ENCODE data around the gene SMTN. TPM values are rescaled to one million over a fixed set of nuclear protein-coding genes. Genes with fewer than 3 reads are reported as not detected.
"Not testable (repeated sequence)": the region's sequence is repeated elsewhere in the genome, so short reads cannot be mapped to it uniquely, and the experiment has no call there.

The SMTN gene
- total and polyA plus RNA-seq, 8 donors: 51.5 to 607 (median 275) TPM

DNA sequence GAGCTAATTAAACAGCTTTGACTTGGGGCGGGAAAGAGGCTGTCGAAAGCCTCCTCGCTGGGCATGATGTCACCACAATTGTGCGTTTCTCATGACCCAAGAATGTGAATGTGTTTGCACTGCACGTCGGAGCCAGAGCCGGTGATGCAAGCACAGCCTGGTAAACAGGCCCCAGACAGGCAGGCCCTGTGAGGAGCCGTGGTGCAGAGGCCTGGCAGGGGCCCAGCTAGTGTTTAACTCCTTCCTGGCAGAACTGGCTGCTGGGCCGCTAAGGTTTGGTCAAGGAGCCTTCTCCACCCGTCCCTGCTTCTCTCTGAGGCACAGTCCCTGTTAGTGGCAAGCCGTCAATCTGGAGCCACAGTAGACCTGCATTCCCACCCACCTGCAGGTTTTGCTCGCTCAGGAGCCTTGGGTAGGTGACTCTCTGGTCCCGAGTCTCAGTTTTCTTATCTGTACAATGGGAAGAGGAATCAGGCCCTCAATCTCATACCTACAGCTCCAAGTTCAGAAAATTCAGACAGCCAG, 25.4 kb upstream of the SMTN start:
- no peaks in the 10 kb centered on the region for H3K9me3 ChIP-seq

DNA sequence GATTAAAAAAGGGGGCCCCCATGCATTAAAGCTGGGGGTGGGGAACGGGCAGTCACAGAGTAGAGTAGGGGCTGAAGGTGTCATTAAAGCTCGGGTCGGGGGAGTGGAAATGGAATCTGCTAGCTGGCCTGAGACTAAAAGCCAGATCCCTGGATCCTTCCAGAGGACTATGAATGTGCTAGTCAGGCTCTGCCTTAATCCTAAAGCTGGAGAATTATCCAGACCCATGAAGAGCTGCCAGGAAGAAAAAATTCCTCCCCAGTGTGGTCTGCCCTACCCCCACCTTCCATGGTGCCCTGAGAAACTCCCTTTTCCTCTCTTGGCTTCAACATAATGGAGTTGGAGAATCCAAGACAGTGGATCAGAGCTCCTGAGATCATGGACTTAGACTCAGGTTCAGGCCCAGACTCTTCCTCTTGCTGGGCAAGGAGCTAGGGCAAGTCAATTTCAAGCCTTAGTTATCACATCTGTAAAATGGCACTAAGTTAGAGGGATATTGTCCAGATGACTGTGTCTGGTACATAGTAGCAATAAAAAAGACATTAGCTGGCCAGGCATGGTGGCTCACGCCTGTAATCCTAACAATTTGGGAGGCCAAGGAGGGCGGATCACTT, 24.0 kb upstream of the SMTN start:
- no peaks in the 10 kb centered on the region for H3K36me3 ChIP-seq
- intact Hi-C loops (cut with DNase I; ENCODE audit: low total_unique reads): no loop called here
- peak overlapping the region in 4 of 5 donors; percentile 83 to 90 (median 86) for H3K27ac ChIP-seq
- H3K9me3 ChIP-seq: no peaks in the 10 kb centered on the region
- no peaks in the 10 kb centered on the region for H3K27me3 ChIP-seq
- 69 to 86% (median 78%) methylated on average over 5 of the region's 5 CpGs for WGBS, 5 donors
- DNase-seq: no peak
- H3K4me1 ChIP-seq: peaks cover 14 to 33% (median 23%) of the 10 kb centered on the region in 4 donors
- no peak overlapping the region for H3K4me3 ChIP-seq
- TF ChIP-seq POLR2A (IDR thresholded peaks at IDR 0.05) (no peak), EP300 (IDR thresholded peaks at IDR 0.05) (no peak), POLR2AphosphoS5 (IDR thresholded peaks at IDR 0.05) (no peak)
- TF ChIP-seq, protein P1, sequence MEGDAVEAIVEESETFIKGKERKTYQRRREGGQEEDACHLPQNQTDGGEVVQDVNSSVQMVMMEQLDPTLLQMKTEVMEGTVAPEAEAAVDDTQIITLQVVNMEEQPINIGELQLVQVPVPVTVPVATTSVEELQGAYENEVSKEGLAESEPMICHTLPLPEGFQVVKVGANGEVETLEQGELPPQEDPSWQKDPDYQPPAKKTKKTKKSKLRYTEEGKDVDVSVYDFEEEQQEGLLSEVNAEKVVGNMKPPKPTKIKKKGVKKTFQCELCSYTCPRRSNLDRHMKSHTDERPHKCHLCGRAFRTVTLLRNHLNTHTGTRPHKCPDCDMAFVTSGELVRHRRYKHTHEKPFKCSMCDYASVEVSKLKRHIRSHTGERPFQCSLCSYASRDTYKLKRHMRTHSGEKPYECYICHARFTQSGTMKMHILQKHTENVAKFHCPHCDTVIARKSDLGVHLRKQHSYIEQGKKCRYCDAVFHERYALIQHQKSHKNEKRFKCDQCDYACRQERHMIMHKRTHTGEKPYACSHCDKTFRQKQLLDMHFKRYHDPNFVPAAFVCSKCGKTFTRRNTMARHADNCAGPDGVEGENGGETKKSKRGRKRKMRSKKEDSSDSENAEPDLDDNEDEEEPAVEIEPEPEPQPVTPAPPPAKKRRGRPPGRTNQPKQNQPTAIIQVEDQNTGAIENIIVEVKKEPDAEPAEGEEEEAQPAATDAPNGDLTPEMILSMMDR (IDR thresholded peaks at IDR 0.05): no peak

More for the DNA sequence above, 25.4 kb upstream of the SMTN start:
- Histone ChIP-seq H3K36me3 (no peaks in the 10 kb centered on the region), H3K27ac (peak overlapping the region; percentile 35 to 90 (median 83)), H3K4me3 (no peak overlapping the region), H3K4me1 (peaks cover 14 to 33% (median 23%) of the 10 kb centered on the region in 4 donors), H3K27me3 (no peaks in the 10 kb centered on the region)
- peak; percentile 94 to 98 for DNase-seq
- WGBS, 5 donors: 23 to 38% (median 34%) methylated on average over 11 to 13 of the region's 13 CpGs
- intact Hi-C loops (cut with DNase I; ENCODE audit: low total_unique reads): no loop called here
- TF ChIP-seq POLR2A (IDR thresholded peaks at IDR 0.05) (no peak), POLR2AphosphoS5 (IDR thresholded peaks at IDR 0.05) (peak; percentile 79 to 99 (median 96)), EP300 (IDR thresholded peaks at IDR 0.05) (peak; percentile 88)

DNA sequence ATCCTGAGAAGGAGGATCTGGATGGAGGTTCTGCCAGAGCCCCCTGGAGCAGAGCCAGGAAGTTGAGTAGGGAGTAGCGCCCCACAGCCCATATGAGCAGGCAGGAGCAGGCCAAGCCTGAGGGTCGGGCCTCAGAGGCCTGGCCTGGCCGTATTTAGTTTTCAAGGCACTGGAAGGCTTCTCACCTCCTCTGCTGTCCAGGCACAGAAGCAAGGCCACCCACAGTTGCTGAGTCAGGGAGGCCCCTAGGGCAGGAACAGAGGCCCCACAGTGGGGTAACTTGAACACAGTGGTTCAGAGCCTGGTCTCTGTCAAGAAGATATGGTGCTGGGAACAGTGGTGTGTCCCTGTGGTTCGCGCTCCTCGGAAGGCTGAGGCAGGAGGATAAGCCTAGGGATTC, 21.5 kb upstream of the SMTN start:
- Histone ChIP-seq H3K4me1 (peaks cover 14 to 27% (median 18%) of the 10 kb centered on the region in 4 donors), H3K27ac (peak overlapping the region in 2 of 5 donors; percentile 32 to 53)
- intact Hi-C loops (cut with DNase I; ENCODE audit: low total_unique reads); H3K4me3 ChIP-seq; H3K27me3 ChIP-seq; H3K9me3 ChIP-seq; H3K36me3 ChIP-seq: not testable (repeated sequence)
- 50 to 77% (median 67%) methylated on average over 6 of the region's 6 CpGs for WGBS, 5 donors
- DNase-seq: peak in 1 of 2 donors; percentile 56

DNA sequence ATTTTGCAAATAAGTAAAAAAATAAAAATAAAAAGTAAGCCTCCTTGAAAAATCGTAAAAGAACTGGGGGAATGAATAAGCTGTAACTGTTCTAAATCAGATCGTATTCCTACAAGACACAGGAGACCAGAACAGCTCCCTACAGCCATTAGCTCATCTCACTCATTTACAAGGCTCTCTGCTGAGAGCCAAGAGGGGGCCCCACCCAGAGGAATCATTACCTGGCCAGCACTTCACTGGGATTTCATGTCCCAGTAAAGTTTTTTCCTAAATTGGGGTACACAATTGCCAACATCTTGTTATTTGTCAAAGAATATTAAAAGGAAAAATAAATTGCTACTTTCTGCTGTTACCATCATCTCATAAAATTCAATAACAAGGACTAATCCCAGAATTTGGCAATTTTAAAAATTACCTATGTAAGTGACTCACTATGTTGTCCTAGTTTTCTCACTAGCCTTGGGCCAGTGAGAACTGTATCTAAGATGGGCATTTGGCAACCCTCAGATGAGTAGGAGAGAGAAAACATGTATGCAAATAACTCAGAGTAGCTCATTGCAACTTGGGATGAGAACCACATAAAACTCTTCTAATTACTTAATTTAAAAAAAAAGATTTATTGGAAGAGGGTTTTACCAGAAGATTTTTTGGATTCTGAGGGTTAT, 18.4 kb upstream of the SMTN start:
- no peak for DNase-seq
- Histone ChIP-seq H3K9me3 (no peaks in the 10 kb centered on the region), H3K27ac (no peak overlapping the region), H3K36me3 (no peaks in the 10 kb centered on the region), H3K4me3 (no peak overlapping the region), H3K4me1 (peaks cover 0 to 4% (median 0%) of the 10 kb centered on the region in 4 donors), H3K27me3 (no peaks in the 10 kb centered on the region)
- intact Hi-C loops (cut with DNase I; ENCODE audit: low total_unique reads): no loop called here
- WGBS, 5 donors: 70 to 90% (median 75%) methylated on average over 2 of the region's 2 CpGs
- TF ChIP-seq, protein P1 (IDR thresholded peaks at IDR 0.05): no peak
- TF ChIP-seq EP300 (IDR thresholded peaks at IDR 0.05): no peak
- TF ChIP-seq POLR2AphosphoS5 (IDR thresholded peaks at IDR 0.05): no peak
- TF ChIP-seq POLR2A (IDR thresholded peaks at IDR 0.05): no peak

DNA sequence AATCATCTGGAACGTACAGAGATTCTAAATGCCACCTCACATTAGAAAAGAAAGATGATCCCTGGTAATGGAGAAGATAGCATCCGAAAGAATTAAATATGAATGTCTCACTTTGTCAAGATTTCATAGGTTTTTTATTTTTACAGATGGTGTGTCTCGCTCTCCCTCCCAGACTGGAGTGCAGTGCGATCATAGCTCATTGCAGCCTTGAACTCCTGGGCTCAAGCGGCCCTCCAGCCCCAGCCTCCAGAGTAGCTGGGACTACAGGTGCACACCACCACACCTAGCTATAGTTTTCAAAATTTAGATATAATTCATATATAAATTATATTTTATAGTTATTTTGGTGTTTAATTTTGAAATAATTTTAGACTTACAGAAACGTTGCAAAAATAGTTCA, 16.7 kb upstream of the SMTN start:
- no peak overlapping the region for H3K4me3 ChIP-seq
- intact Hi-C loops (cut with DNase I; ENCODE audit: low total_unique reads): no loop called here
- 88 to 92% (median 90%) methylated on average over 6 of the region's 6 CpGs for WGBS, 5 donors
- H3K27me3 ChIP-seq: no peaks in the 10 kb centered on the region
- H3K9me3 ChIP-seq: no peaks in the 10 kb centered on the region
- H3K4me1 ChIP-seq: peaks cover 0 to 4% (median 0%) of the 10 kb centered on the region in 4 donors
- DNase-seq: no peak
- H3K36me3 ChIP-seq: no peaks in the 10 kb centered on the region
- H3K27ac ChIP-seq: no peak overlapping the region
- TF ChIP-seq POLR2A (IDR thresholded peaks at IDR 0.05) (no peak), EP300 (IDR thresholded peaks at IDR 0.05) (no peak), POLR2AphosphoS5 (IDR thresholded peaks at IDR 0.05) (no peak)
- TF ChIP-seq, protein P1 (IDR thresholded peaks at IDR 0.05): no peak
